ENCODE results near the gene HP.
"Not testable (repeated sequence)": the region's sequence is repeated elsewhere in the genome, so short reads cannot be mapped to it uniquely, and the experiment has no call there.

The HP gene

GRCh38 chr16:72055911-72056310 is 1.6 kb downstream of the HP start:
- Histone ChIP-seq H3K4ac (ENCODE audit: low read depth in 1 of 2, low read length in 2 of 2) (no peak overlapping the region), H3K18ac (ENCODE audit: low read depth in 1 of 2, low read length in 2 of 2) (no peak overlapping the region), H3K23ac (ENCODE audit: low read length in 2 of 2) (no peak overlapping the region), H3K14ac (ENCODE audit: low read length in 2 of 2) (no peak overlapping the region), H3K27ac (ENCODE audit: low read length, poor library complexity, severe bottlenecking) (no peak overlapping the region), H2BK12ac (ENCODE audit: low read length in 2 of 2) (no peak overlapping the region), H3K27me3 (ENCODE audit: control insufficient read depth in 1 of 2, insufficient read depth in 1 of 2, low read length in 2 of 2) (no peaks in the 10 kb centered on the region), H2BK5ac (ENCODE audit: low read depth, low read length, poor library complexity, severe bottlenecking) (no peak overlapping the region), H2BK15ac (ENCODE audit: low read depth, poor library complexity, severe bottlenecking) (no peak overlapping the region), H2BK120ac (ENCODE audit: low read depth, low read length) (no peak overlapping the region), H3K4me2 (ENCODE audit: low read length, poor library complexity, severe bottlenecking) (no peak overlapping the region), H3K4me1 (ENCODE audit: control insufficient read depth, insufficient read depth, low read depth, low read length) (no peaks in the 10 kb centered on the region), H2AK5ac (ENCODE audit: low read length, severe bottlenecking) (no peak overlapping the region), H3K36me3 (ENCODE audit: control insufficient read depth in 1 of 2, insufficient read depth in 2 of 2, low read depth in 1 of 2, low read length in 2 of 2) (no peaks in the 10 kb centered on the region), H3K9ac (ENCODE audit: low read length) (no peak overlapping the region), H3K4me3 (ENCODE audit: insufficient read depth in 1 of 2, low read depth in 1 of 2, low read length in 2 of 2) (no peak overlapping the region), H4K91ac (ENCODE audit: low read length) (no peak overlapping the region), H3K9me3 (ENCODE audit: control insufficient read depth, low read length) (no peaks in the 10 kb centered on the region), H2AFZ (ENCODE audit: low read depth, low read length) (no peak overlapping the region), H4K8ac (ENCODE audit: low read length) (no peak overlapping the region), H3K79me1 (replicated peaks; ENCODE audit: low read length, poor library complexity, severe bottlenecking) (no peaks in the 10 kb centered on the region)
- DNase-seq: no peak
- 89% methylated on average over 4 of the region's 4 CpGs for WGBS

GRCh38 chr16:72057313-72057712 is 3.0 kb downstream of the HP start:
- H3K4ac ChIP-seq (ENCODE audit: low read depth in 1 of 2, low read length in 2 of 2); H2AK5ac ChIP-seq (ENCODE audit: low read length, severe bottlenecking); H4K8ac ChIP-seq (ENCODE audit: low read length); DNase-seq; H3K36me3 ChIP-seq (ENCODE audit: control insufficient read depth in 1 of 2, insufficient read depth in 2 of 2, low read depth in 1 of 2, low read length in 2 of 2); H2BK15ac ChIP-seq (ENCODE audit: low read depth, poor library complexity, severe bottlenecking); H2BK12ac ChIP-seq (ENCODE audit: low read length in 2 of 2); H3K4me3 ChIP-seq (ENCODE audit: insufficient read depth in 1 of 2, low read depth in 1 of 2, low read length in 2 of 2); H3K4me1 ChIP-seq (ENCODE audit: control insufficient read depth, insufficient read depth, low read depth, low read length); H3K4me2 ChIP-seq (ENCODE audit: low read length, poor library complexity, severe bottlenecking); H2AFZ ChIP-seq (ENCODE audit: low read depth, low read length); H4K91ac ChIP-seq (ENCODE audit: low read length); H3K9me3 ChIP-seq (ENCODE audit: control insufficient read depth, low read length); H3K27me3 ChIP-seq (ENCODE audit: control insufficient read depth in 1 of 2, insufficient read depth in 1 of 2, low read length in 2 of 2); H3K23ac ChIP-seq (ENCODE audit: low read length in 2 of 2); H2BK120ac ChIP-seq (ENCODE audit: low read depth, low read length); H3K14ac ChIP-seq (ENCODE audit: low read length in 2 of 2); H3K18ac ChIP-seq (ENCODE audit: low read depth in 1 of 2, low read length in 2 of 2); H3K27ac ChIP-seq (ENCODE audit: low read length, poor library complexity, severe bottlenecking); H2BK5ac ChIP-seq (ENCODE audit: low read depth, low read length, poor library complexity, severe bottlenecking); H3K79me1 ChIP-seq (replicated peaks; ENCODE audit: low read length, poor library complexity, severe bottlenecking); H3K9ac ChIP-seq (ENCODE audit: low read length): not testable (repeated sequence)
- WGBS: no CpG with 5 or more reads among the region's 6 CpGs

- not testable (repeated sequence) for H3K36me3 ChIP-seq (ENCODE audit: control insufficient read depth in 1 of 2, insufficient read depth in 2 of 2, low read depth in 1 of 2, low read length in 2 of 2); H3K4me2 ChIP-seq (ENCODE audit: low read length, poor library complexity, severe bottlenecking); H3K27me3 ChIP-seq (ENCODE audit: control insufficient read depth in 1 of 2, insufficient read depth in 1 of 2, low read length in 2 of 2); H2BK5ac ChIP-seq (ENCODE audit: low read depth, low read length, poor library complexity, severe bottlenecking); H3K18ac ChIP-seq (ENCODE audit: low read depth in 1 of 2, low read length in 2 of 2); H2BK12ac ChIP-seq (ENCODE audit: low read length in 2 of 2); H3K23ac ChIP-seq (ENCODE audit: low read length in 2 of 2); H2BK15ac ChIP-seq (ENCODE audit: low read depth, poor library complexity, severe bottlenecking); H4K8ac ChIP-seq (ENCODE audit: low read length); H3K9me3 ChIP-seq (ENCODE audit: control insufficient read depth, low read length); H3K4ac ChIP-seq (ENCODE audit: low read depth in 1 of 2, low read length in 2 of 2); DNase-seq; H3K27ac ChIP-seq (ENCODE audit: low read length, poor library complexity, severe bottlenecking); H4K91ac ChIP-seq (ENCODE audit: low read length); H2AFZ ChIP-seq (ENCODE audit: low read depth, low read length); H3K9ac ChIP-seq (ENCODE audit: low read length); H2AK5ac ChIP-seq (ENCODE audit: low read length, severe bottlenecking); H3K79me1 ChIP-seq (replicated peaks; ENCODE audit: low read length, poor library complexity, severe bottlenecking); H3K4me1 ChIP-seq (ENCODE audit: control insufficient read depth, insufficient read depth, low read depth, low read length); H3K14ac ChIP-seq (ENCODE audit: low read length in 2 of 2); H3K4me3 ChIP-seq (ENCODE audit: insufficient read depth in 1 of 2, low read depth in 1 of 2, low read length in 2 of 2); H2BK120ac ChIP-seq (ENCODE audit: low read depth, low read length)
- WGBS: 94% methylated on average over 6 of the region's 7 CpGs
These were observed 4.8 kb downstream of the HP start for GRCh38 chr16:72059060-72059459.

GRCh38 chr16:72060405-72060804 is 6.1 kb downstream of the HP start:
- H3K18ac ChIP-seq (ENCODE audit: low read depth in 1 of 2, low read length in 2 of 2): no peak overlapping the region
- no peak overlapping the region for H3K27ac ChIP-seq (ENCODE audit: low read length, poor library complexity, severe bottlenecking)
- no peak overlapping the region for H2BK15ac ChIP-seq (ENCODE audit: low read depth, poor library complexity, severe bottlenecking)
- H3K9me3 ChIP-seq (ENCODE audit: control insufficient read depth, low read length): no peaks in the 10 kb centered on the region
- H3K4me1 ChIP-seq (ENCODE audit: control insufficient read depth, insufficient read depth, low read depth, low read length): no peaks in the 10 kb centered on the region
- 91% methylated on average over 9 of the region's 9 CpGs for WGBS
- H3K4ac ChIP-seq (ENCODE audit: low read depth in 1 of 2, low read length in 2 of 2): no peak overlapping the region
- H3K27me3 ChIP-seq (ENCODE audit: control insufficient read depth in 1 of 2, insufficient read depth in 1 of 2, low read length in 2 of 2): no peaks in the 10 kb centered on the region
- H3K36me3 ChIP-seq (ENCODE audit: control insufficient read depth in 1 of 2, insufficient read depth in 2 of 2, low read depth in 1 of 2, low read length in 2 of 2): no peaks in the 10 kb centered on the region
- H3K23ac ChIP-seq (ENCODE audit: low read length in 2 of 2): no peak overlapping the region
- no peak overlapping the region for H4K91ac ChIP-seq (ENCODE audit: low read length)
- H3K14ac ChIP-seq (ENCODE audit: low read length in 2 of 2): no peak overlapping the region
- H2BK5ac ChIP-seq (ENCODE audit: low read depth, low read length, poor library complexity, severe bottlenecking): no peak overlapping the region
- H4K8ac ChIP-seq (ENCODE audit: low read length): no peak overlapping the region
- H3K4me2 ChIP-seq (ENCODE audit: low read length, poor library complexity, severe bottlenecking): no peak overlapping the region
- H2BK120ac ChIP-seq (ENCODE audit: low read depth, low read length): no peak overlapping the region
- H2AFZ ChIP-seq (ENCODE audit: low read depth, low read length): no peak overlapping the region
- no peak overlapping the region for H3K9ac ChIP-seq (ENCODE audit: low read length)
- DNase-seq: no peak
- no peak overlapping the region for H3K4me3 ChIP-seq (ENCODE audit: insufficient read depth in 1 of 2, low read depth in 1 of 2, low read length in 2 of 2)
- no peak overlapping the region for H2AK5ac ChIP-seq (ENCODE audit: low read length, severe bottlenecking)
- no peak overlapping the region for H2BK12ac ChIP-seq (ENCODE audit: low read length in 2 of 2)
- no peaks in the 10 kb centered on the region for H3K79me1 ChIP-seq (replicated peaks; ENCODE audit: low read length, poor library complexity, severe bottlenecking)

Measured in mesenchymal stem cell (in vitro differentiated cells and primary cell).